MM.1S (cell line): ENCODE measurements around the gene CFAP70.

Source experiments
- DNase-seq: peaks from one replicate; pipeline ENCODE4 v3.0.0-alpha.2; 2015
- H2AFZ ChIP-seq: fragments of 300-600 bp; sonication (generic); 2 replicates; pipeline ENCODE4 v1.6.0; 2016; ENCODE audit warnings: antibody characterized with exemption, low read length
- H3F3A ChIP-seq: fragments of 300-600 bp; sonication (generic); 2 replicates; pipeline ENCODE4 v1.6.1; 2016; ENCODE audit warnings: mild to moderate bottlenecking, antibody characterized with exemption, low read length, moderate library complexity, mixed read lengths; ENCODE audit not compliant: insufficient read depth
- H3K27ac ChIP-seq: fragments of 300-600 bp; sonication (generic); 2 replicates; pipeline ENCODE4 v1.5.1; 2016; ENCODE audit warnings: mild to moderate bottlenecking, low read length
- H3K27me3 ChIP-seq: fragments of 300-600 bp; sonication (generic); replicated peaks from 2 replicates; pipeline ENCODE4 v1.6.0; 2016; ENCODE audit warnings: low read length; ENCODE audit not compliant: insufficient read depth
- H3K36me3 ChIP-seq: fragments of 300-600 bp; sonication (generic); replicated peaks from 2 replicates; pipeline ENCODE4 v1.6.1; 2016; ENCODE audit warnings: mild to moderate bottlenecking, low read length, mixed read lengths; ENCODE audit not compliant: insufficient read depth
- H3K4me1 ChIP-seq: fragments of 300-600 bp; sonication (generic); 2 replicates; pipeline ENCODE4 v1.6.1; 2016; ENCODE audit warnings: low read length, mixed read lengths
- H3K4me2 ChIP-seq: fragments of 300-600 bp; sonication (generic); 2 replicates; pipeline ENCODE4 v1.6.0; 2016; ENCODE audit warnings: low read depth, low read length
- H3K4me3 ChIP-seq: fragments of 300-600 bp; sonication (generic); 2 replicates; pipeline ENCODE4 v1.5.1; 2016; ENCODE audit warnings: low read length, mixed read lengths
- H3K79me2 ChIP-seq: fragments of 300-600 bp; sonication (generic); 2 replicates; pipeline ENCODE4 v1.6.1; 2016; ENCODE audit warnings: mixed run types, low read length, mixed read lengths
- H3K9ac ChIP-seq: fragments of 300-600 bp; sonication (generic); 2 replicates; pipeline ENCODE4 v1.6.1; 2016; ENCODE audit warnings: low read length, mixed read lengths
- H3K9me2 ChIP-seq: fragments of 300-600 bp; sonication (generic); replicated peaks from 2 replicates; pipeline ENCODE4 v1.6.1; 2016; ENCODE audit warnings: mild to moderate bottlenecking, low read length, mixed read lengths; ENCODE audit not compliant: insufficient read depth
- H3K9me3 ChIP-seq: fragments of 300-600 bp; sonication (generic); replicated peaks from 2 replicates; pipeline ENCODE4 v1.6.1; 2016; ENCODE audit warnings: mild to moderate bottlenecking, low read length, mixed read lengths; ENCODE audit not compliant: insufficient read depth
- H4K20me1 ChIP-seq: fragments of 300-600 bp; sonication (generic); 2 replicates; pipeline ENCODE4 v1.6.1; 2016; ENCODE audit warnings: mild to moderate bottlenecking, low read length, moderate library complexity, mixed read lengths; ENCODE audit not compliant: insufficient read depth
- EZH2 ChIP-seq: fragments of 300-600 bp; sonication (generic); optimal IDR thresholded peaks from 2 replicates; pipeline ENCODE3; 2017; ENCODE audit warnings: low read depth, mild to moderate bottlenecking, antibody characterized with exemption, low read length, mixed read lengths
- EZH2phosphoT487 ChIP-seq: fragments of 300-600 bp; sonication (generic); IDR thresholded peaks from 2 replicates; pipeline ENCODE4 v1.6.1; 2018; ENCODE audit warnings: antibody characterized with exemption, low read length
- TF ChIP-seq, protein P1 (sequence below): fragments of 300-600 bp; sonication (generic); IDR thresholded peaks from 2 replicates; pipeline ENCODE4 v1.5.1; 2016; ENCODE audit warnings: antibody characterized with exemption, low read length, mixed read lengths

Gene CFAP70

DNA sequence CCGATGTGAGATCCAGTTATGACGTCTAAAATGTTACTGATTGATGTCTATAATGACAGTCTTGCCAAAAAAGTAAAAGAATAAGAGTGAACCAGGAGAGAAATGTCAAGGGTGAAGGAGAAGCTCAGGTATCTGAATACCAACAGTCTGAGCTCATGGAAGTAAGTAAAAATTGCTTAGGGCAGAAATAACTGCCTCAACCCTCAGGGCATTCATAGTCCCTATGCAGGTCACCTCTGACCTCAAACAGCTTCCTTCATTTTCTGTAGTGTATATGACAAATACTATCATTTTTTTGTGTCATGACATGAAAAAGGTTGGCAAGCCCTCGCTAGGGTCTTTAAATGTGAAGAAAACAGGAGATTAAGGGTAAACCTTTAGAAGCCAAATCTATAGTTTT is 65.2 kb downstream of the CFAP70 start:
- no peaks in the 10 kb centered on the region for H3K79me2 ChIP-seq
- TF ChIP-seq EZH2 (no peak), EZH2phosphoT487 (no peak)
- TF ChIP-seq, protein P1, sequence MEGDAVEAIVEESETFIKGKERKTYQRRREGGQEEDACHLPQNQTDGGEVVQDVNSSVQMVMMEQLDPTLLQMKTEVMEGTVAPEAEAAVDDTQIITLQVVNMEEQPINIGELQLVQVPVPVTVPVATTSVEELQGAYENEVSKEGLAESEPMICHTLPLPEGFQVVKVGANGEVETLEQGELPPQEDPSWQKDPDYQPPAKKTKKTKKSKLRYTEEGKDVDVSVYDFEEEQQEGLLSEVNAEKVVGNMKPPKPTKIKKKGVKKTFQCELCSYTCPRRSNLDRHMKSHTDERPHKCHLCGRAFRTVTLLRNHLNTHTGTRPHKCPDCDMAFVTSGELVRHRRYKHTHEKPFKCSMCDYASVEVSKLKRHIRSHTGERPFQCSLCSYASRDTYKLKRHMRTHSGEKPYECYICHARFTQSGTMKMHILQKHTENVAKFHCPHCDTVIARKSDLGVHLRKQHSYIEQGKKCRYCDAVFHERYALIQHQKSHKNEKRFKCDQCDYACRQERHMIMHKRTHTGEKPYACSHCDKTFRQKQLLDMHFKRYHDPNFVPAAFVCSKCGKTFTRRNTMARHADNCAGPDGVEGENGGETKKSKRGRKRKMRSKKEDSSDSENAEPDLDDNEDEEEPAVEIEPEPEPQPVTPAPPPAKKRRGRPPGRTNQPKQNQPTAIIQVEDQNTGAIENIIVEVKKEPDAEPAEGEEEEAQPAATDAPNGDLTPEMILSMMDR = no peak
- no peaks in the 10 kb centered on the region for H3K27me3 ChIP-seq
- no peak overlapping the region for H2AFZ ChIP-seq
- no peak overlapping the region for H3K4me3 ChIP-seq
- H3K9ac ChIP-seq = no peak overlapping the region
- no peaks in the 10 kb centered on the region for H3K36me3 ChIP-seq
- H3F3A ChIP-seq = no peaks in the 10 kb centered on the region
- H3K27ac ChIP-seq = no peak overlapping the region
- H3K9me3 ChIP-seq = no peaks in the 10 kb centered on the region
- no peak overlapping the region for H3K4me2 ChIP-seq
- H3K9me2 ChIP-seq = no peaks in the 10 kb centered on the region
- no peak for DNase-seq
- H4K20me1 ChIP-seq = no peaks in the 10 kb centered on the region
- no peaks in the 10 kb centered on the region for H3K4me1 ChIP-seq

DNA sequence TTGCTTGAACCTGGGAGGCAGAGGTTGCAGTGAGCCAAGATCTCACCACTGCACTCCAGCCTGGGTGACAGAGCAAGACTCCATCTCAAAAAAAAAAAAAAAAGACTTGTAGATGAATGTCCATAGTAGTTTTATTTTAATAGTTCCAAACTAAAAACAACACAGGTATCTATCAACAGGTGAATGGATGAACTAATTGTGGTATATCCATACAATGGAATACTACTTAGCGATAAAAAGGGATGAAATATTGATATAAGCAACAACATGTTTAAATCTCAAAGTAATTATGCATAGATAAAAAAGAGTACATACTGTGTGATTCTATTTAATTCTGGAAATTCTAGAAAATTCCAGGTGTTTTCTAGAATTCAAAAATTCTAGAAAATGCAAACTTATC is 68.7 kb downstream of the CFAP70 start:
- Histone ChIP-seq H3K79me2 (no peaks in the 10 kb centered on the region), H3K27me3 (no peaks in the 10 kb centered on the region), H3K4me2 (no peak overlapping the region), H3K27ac (no peak overlapping the region), H3K9ac (no peak overlapping the region), H4K20me1 (no peaks in the 10 kb centered on the region), H3K4me3 (no peak overlapping the region), H3K36me3 (no peaks in the 10 kb centered on the region), H3K9me3 (no peaks in the 10 kb centered on the region), H3K9me2 (no peaks in the 10 kb centered on the region), H3F3A (no peaks in the 10 kb centered on the region), H2AFZ (no peak overlapping the region), H3K4me1 (no peaks in the 10 kb centered on the region)
- TF ChIP-seq EZH2phosphoT487 (no peak), EZH2 (no peak)
- TF ChIP-seq, protein P1 = no peak
- no peak for DNase-seq

DNA sequence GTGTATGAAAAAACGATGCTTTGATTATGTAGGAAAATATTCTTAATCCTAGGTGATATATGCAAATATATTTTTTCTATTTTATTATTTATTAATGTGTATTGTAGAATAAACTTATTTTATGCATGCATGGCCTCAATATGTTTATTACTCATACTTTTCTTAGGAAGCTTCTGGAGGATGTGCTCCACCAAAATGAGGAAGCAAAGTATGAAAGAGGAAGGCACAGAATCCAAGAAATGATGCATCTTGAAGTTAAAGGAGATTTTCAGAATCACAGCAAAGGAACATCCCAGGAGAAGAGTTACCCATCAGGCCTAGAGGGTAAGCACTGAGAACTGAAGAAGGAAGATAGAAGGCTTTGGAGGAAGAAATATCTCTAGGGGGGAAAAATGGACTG is 71.2 kb downstream of the CFAP70 start:
- Histone ChIP-seq H3K36me3 (no peaks in the 10 kb centered on the region), H3K4me1 (no peaks in the 10 kb centered on the region), H3K9ac (no peak overlapping the region), H3K9me2 (no peaks in the 10 kb centered on the region), H3K4me3 (no peak overlapping the region), H3K4me2 (no peak overlapping the region), H3K27ac (no peak overlapping the region), H2AFZ (no peak overlapping the region), H3F3A (no peaks in the 10 kb centered on the region), H4K20me1 (no peaks in the 10 kb centered on the region), H3K79me2 (no peaks in the 10 kb centered on the region), H3K9me3 (no peaks in the 10 kb centered on the region), H3K27me3 (no peaks in the 10 kb centered on the region)
- TF ChIP-seq EZH2phosphoT487 (no peak), EZH2 (no peak)
- TF ChIP-seq, protein P1 = no peak
- DNase-seq = no peak

DNA sequence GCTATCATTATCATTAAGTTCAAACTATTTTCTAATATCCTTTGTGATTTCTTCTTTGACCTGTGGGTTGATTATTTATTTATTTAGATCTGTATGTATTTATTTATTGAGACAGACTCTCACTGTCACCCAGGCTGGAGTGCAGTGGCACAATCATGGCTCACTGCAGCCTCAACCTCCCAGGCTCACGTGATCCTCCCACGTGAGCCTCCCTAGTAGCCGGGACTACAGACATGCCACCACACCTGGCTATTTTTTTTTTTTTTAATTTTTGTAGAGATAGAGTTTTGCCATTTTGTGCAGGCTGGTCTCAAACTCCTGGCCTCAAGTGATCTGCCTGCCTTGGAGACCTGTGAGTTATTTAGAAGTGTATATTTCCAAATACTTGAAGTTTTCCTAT is 77.6 kb downstream of the CFAP70 start:
- TF ChIP-seq EZH2phosphoT487 (no peak), EZH2 (no peak)
- TF ChIP-seq, protein P1 = no peak
- no peak for DNase-seq
- H3F3A ChIP-seq = no peaks in the 10 kb centered on the region
- H3K79me2 ChIP-seq = no peaks in the 10 kb centered on the region
- H3K9me2 ChIP-seq = no peaks in the 10 kb centered on the region
- H3K4me2 ChIP-seq = no peak overlapping the region
- H2AFZ ChIP-seq = no peak overlapping the region
- H3K27ac ChIP-seq = no peak overlapping the region
- H3K36me3 ChIP-seq = no peaks in the 10 kb centered on the region
- H4K20me1 ChIP-seq = no peaks in the 10 kb centered on the region
- no peaks in the 10 kb centered on the region for H3K27me3 ChIP-seq
- H3K9me3 ChIP-seq = no peaks in the 10 kb centered on the region
- no peak overlapping the region for H3K4me3 ChIP-seq
- no peak overlapping the region for H3K9ac ChIP-seq
- H3K4me1 ChIP-seq = no peaks in the 10 kb centered on the region
